T-helper 9 cell (primary cell): Measurements from ENCODE around the gene MRGPRG.
"Not testable (repeated sequence)": the region's sequence is repeated elsewhere in the genome, so short reads cannot be mapped to it uniquely, and the experiment has no call there.

Experiments used
- DNase-seq: peaks from one replicate; pipeline ENCODE4 v3.0.0-alpha.2; 2020

Gene MRGPRG

DNA sequence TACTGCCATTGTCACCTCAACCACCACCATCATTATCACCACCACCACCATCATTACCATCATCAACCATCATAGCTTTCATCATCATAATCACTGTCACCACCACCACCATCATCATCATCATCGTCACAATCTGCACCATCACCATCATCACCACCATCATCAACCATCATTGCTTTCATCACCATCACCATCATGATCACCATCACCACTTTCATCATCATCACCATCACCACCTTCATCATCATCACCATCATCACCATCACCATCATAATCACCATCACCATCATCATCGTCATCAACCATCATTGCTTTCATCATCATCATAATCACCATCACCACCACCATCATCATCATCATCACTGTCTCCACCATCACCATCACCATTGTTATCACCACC lies 44.8 kb downstream of the MRGPRG start:
- DNase-seq = no peak

DNA sequence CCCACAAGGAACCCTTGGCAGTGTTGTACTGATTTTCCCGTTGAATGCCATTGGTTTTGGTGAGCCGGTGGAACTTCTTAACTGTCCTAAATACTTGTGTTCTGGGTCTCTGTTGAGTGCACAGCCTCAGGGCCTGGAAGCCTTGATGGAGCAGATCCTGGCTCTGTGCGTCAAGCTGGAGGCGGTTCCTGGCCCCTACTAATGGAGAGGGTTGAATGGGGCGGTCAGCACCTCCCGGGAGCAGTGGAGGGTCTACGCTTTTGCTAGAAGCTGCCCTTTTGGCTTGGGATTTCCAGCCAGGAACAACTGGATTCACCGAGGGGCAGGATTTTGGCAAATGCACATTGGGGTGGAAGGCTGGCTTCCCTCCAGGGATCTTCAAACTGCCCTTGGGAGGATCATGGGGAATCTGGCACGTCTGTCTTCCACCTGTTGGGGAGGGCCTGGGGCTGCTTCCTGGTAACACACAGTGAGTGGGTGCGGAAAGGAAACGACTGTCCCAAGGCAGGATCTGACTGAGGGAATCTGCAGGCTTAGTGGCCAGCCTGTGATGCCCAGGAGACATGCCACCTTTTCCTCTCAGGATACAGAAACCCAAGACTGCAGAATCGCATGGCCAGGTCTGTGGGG lies 46.6 kb downstream of the MRGPRG start:
- DNase-seq = no peak

DNA sequence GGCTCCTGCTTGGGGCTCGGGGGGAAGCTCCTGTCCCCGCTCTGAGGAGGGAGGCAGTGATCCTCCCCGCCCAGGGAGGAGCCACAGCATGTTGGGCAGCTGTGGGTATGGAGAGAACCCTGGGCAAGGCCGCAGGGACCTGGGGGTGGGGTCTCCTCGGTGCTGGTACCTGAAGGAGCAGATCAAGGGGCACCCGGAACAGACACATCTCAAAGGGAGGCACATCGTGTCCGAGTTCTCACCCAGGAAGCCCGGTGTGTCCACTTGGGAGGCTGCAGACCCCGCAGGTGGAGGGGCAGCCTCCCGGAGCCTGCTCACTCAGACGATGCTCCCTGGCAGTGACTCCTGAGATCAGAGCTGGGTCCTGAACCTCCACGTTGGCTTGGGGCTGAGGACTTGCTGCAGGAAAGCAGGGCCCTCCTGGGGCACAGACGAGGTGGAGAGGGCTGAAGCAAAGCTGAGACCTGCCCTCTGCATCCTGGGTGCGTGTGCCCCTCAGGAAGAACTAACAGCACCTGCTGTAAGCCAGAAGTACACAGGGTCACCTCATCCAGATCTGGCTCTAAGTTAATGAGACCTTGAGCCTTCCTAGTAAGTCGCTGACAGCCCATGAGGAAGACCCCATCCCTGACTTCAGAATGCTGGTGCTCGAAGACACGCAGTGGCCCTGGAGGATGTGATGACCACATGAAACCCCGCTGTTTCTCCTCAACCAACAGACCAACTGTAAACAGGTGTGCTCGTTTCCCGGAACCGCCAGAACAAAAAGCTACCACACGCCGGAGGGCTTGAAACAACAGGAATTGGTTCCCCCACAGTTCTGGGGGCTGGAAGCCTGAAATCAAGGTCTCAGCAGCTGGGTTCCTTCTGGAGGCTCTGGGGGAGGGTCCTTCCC lies 47.6 kb downstream of the MRGPRG start:
- no peak for DNase-seq

DNA sequence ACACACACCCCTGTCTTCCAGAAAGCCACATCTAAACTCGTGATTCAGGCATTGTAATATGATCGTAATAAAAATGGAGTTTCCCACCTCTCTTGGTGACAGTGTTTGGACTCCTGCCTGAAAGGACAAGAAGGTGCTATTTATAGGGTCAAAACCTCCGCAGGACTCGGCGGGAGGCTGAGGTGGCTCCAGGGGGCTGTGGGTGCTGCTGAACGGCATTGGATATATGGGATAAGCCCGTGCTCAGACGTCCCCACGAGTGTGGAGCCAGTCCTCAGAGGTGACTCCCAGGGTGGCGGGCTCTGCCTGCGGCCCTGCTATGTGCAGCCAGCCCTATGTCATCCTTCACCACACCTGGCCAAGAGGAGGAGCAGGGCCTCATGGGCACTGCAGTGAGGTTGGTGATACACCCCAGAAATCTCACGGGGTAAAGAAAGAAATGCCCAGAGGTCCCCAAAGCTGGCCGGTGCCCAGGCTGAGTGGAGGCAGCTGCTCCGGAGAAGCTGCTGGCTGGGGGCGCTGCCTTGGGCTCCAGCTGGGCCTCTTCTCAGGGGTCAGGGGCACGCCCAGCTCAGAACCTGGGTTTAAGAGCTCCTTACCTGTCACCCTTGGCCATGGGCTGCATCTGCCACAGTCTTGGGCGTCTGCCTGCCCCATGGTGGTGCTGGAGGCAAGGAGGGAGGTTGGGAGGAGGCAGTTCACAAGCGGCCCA lies 48.4 kb downstream of the MRGPRG start:
- DNase-seq = no peak

DNA sequence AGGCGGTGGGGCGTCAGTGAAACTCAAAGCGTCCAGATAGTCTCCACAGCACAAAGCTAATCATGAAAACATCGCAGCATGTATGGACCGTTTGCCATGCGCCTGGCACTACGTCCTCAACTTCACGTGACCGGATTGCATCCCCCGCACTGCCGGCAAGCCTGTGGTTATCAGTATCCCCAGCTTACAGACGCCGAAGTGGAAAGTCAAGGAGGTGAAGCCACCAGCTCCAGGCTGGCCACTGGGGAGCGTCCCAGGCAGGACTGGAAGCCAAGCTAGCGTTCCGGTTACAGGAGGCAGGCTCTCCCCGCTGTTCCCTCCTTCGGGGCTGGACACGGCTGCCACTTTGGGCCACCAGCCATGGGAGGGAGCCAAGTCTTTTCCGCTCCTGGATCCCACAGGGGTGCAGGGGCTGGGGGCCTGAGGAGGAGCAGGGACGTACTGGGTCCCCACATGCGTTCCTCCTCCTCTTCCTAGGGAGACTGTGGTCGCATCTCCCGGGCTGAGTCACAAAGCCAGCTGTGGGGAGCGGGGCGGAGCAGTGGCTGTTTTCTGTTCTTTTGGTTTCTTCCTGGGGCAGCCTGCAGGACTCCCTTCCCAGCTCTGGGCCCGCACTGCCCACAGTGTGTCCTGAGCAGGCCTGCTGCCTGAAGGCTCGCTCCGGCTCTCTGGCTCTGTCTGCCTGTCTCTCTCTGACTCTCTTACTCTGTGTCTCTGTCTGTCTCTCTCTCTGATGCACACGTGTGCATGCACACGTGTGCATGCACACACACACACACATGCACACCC lies 49.2 kb downstream of the MRGPRG start:
- DNase-seq = no peak

DNA sequence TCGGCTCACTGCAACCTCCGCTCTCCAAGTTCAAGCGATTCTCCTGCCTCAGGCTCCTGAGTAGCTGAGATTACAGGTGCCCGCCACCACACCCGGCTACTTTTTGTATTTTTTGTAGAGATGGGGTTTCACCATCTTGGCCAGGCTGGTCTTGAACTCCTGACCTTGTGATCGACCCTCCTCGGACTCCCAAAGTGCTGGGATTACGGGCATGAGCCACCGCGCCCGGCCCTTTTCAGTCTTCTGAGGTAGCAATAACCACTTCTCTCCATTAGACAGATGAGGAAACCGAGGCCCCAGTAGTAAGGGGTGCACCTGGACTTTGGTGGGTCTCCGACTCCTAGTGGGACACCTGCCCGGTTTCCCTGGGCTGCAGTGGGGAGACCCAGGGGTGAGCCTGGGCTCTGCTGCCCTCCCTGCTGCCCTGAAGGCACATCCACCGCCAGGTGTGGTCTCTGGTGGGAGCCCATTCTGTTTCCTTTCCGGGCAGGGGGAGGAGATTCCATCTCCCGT lies 49.8 kb downstream of the MRGPRG start:
- not testable (repeated sequence) for DNase-seq
